ENCODE measurements around the gene LEFTY1. TPM values are rescaled to one million over a fixed set of nuclear protein-coding genes. Genes with fewer than 3 reads are reported as not detected.

Gene LEFTY1
- total RNA-seq, 1 experiment from 2014 or later: 0.64 TPM

DNA sequence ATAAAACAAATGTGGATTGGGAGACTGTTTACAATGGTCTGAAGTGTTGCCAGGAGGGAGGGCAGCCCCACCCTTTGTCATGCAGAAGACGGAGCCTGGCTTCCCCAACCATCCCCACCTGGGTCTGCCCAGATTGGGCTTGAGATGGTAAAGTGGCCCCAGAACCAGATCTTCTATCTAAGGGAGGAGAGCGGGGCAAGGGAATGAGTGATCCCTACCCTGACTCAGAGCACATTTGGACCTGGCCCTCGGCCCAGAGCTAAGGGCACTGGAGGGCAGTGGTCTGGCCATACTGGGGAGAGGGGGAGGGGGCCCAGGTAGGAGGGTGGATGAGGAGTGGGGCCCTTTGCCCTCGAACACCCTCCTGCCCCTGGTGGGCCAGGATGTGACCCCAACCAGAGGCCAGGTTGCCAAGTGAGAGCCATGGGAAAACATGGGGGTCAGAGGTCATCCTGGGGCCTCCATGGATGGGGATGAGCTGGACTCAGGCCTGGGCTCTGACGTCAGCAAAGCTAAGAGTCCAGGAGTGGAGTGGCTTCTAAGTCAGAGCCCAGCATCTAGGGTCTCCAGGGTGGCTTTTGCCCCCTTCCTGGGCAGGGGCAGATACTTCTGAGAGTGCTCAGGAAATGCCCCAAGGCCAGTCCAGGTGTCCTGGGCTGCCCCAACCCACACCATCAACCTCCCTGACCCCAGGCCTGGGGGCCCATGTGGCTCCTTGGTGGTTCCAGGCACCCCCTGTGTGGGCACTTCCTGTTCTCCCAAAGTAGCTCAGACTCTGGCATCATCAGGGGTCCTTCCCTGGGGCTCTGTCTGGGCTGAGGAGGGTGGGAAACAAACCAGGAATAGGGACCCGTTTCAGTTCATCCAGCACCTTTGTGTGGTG lies 1.6 kb upstream of the LEFTY1 start (continued):
- TF ChIP-seq YY1 (IDR thresholded peaks at IDR 0.05; ENCODE audit: extremely low read depth, insufficient replicate concordance, low read depth, low read length) (no peak), REST (IDR thresholded peaks at IDR 0.05; ENCODE audit: low read depth) (no peak), SRF (IDR thresholded peaks at IDR 0.05; ENCODE audit: low read depth) (no peak), ZFX (IDR thresholded peaks at IDR 0.05) (no peak), EGR1 (IDR thresholded peaks at IDR 0.05; ENCODE audit: low read depth) (no peak)

DNA sequence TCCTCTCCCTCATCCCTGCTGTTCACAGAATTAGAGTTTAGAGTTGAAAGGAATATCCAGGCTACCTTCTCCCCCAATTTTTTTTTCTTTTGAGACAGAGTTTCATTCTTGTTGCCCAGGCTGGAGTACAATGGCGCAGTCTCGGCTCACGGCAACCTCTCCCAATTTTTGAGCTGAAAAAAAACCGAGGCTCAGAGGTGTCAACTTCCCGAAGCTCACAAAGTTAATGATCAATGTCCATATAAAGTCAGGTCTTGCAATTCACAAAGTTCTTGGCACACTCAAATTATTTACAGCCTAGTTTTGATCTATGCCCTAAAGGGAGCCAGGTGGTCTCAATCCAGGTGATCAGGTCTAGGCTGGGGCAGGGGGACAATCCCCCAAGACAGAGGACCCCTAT lies 797 bp upstream of the LEFTY1 start:
- Histone ChIP-seq H3K9me3 (ENCODE audit: control insufficient read depth in 1 of 2, insufficient read depth in 1 of 2, low read depth in 1 of 2, low read length in 2 of 2) (no peaks in the 10 kb centered on the region), H3K9ac (ENCODE audit: low read length) (no peak overlapping the region), H2AFZ (ENCODE audit: low read depth, low read length, poor library complexity, severe bottlenecking) (no peak overlapping the region), H3K27me3 (ENCODE audit: insufficient read depth, low read length) (no peaks in the 10 kb centered on the region), H4K20me1 (ENCODE audit: insufficient read depth) (no peaks in the 10 kb centered on the region), H3K79me2 (ENCODE audit: insufficient read depth, low read length) (no peaks in the 10 kb centered on the region), H3K9me2 (ENCODE audit: insufficient read depth) (no peaks in the 10 kb centered on the region), H3K36me3 (ENCODE audit: control insufficient read depth in 1 of 2, insufficient read depth in 2 of 2, low read length in 2 of 2) (no peaks in the 10 kb centered on the region), H3K4me1 (ENCODE audit: control insufficient read depth in 1 of 2, insufficient read depth in 2 of 2, low read length in 2 of 2) (peaks cover 0 to 15% of the 10 kb centered on the region in 2 experiments; a peak in 2 of 4 replicates), H3K4me3 (replicated peaks in 1 of 2; ENCODE audit: low read depth in 1 of 2, low read length in 2 of 2) (no peak overlapping the region), H3K27ac (ENCODE audit: low read depth, low read length) (no peak overlapping the region), H3K4me2 (ENCODE audit: low read length) (no peak overlapping the region)
- ChIA-PET RAD21 (ENCODE audit: low non-redundant PET in 1 of 2, low total read pairs in 2 of 2, uncharacterized antibody in 2 of 2, unreplicated experiment in 2 of 2) (no interaction called here), POLR2A (interaction anchor here (1.4 kb wide), 1 partner anchor 11 kb away, joined by 3 read pairs; no protein-coding TSS in a partner anchor), CTCF (interaction anchor here (0.6 kb wide), 1 partner anchor 87 kb away, joined by 3 read pairs; no protein-coding TSS in a partner anchor)
- no peak for TF ChIP-seq FOSL1 (IDR thresholded peaks at IDR 0.05; ENCODE audit: low read depth)
- TF ChIP-seq, protein P1, sequence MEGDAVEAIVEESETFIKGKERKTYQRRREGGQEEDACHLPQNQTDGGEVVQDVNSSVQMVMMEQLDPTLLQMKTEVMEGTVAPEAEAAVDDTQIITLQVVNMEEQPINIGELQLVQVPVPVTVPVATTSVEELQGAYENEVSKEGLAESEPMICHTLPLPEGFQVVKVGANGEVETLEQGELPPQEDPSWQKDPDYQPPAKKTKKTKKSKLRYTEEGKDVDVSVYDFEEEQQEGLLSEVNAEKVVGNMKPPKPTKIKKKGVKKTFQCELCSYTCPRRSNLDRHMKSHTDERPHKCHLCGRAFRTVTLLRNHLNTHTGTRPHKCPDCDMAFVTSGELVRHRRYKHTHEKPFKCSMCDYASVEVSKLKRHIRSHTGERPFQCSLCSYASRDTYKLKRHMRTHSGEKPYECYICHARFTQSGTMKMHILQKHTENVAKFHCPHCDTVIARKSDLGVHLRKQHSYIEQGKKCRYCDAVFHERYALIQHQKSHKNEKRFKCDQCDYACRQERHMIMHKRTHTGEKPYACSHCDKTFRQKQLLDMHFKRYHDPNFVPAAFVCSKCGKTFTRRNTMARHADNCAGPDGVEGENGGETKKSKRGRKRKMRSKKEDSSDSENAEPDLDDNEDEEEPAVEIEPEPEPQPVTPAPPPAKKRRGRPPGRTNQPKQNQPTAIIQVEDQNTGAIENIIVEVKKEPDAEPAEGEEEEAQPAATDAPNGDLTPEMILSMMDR (IDR thresholded peaks at IDR 0.05 in 2 of 3, conservative IDR thresholded peaks at IDR 0.05 in 1 of 3; ENCODE audit: borderline replicate concordance in 1 of 3, insufficient read depth in 1 of 3, low read depth in 2 of 3, low read length in 2 of 3): no peak
- TF ChIP-seq SRF (IDR thresholded peaks at IDR 0.05; ENCODE audit: low read depth): no peak
- TF ChIP-seq EGR1 (IDR thresholded peaks at IDR 0.05; ENCODE audit: low read depth): no peak
- no peak for TF ChIP-seq YY1 (IDR thresholded peaks at IDR 0.05; ENCODE audit: extremely low read depth, insufficient replicate concordance, low read depth, low read length)
- TF ChIP-seq JUND (IDR thresholded peaks at IDR 0.05): no peak
- no peak for TF ChIP-seq CBX3 (IDR thresholded peaks at IDR 0.05; ENCODE audit: low read depth)
- TF ChIP-seq, protein P2, sequence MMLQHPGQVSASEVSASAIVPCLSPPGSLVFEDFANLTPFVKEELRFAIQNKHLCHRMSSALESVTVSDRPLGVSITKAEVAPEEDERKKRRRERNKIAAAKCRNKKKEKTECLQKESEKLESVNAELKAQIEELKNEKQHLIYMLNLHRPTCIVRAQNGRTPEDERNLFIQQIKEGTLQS (IDR thresholded peaks at IDR 0.05): no peak
- no peak for TF ChIP-seq POLR2A (IDR thresholded peaks at IDR 0.05; ENCODE audit: borderline replicate concordance, extremely low read depth, insufficient read depth, insufficient read length)
- TF ChIP-seq EZH2phosphoT487 (IDR thresholded peaks at IDR 0.05; ENCODE audit: borderline replicate concordance): no peak
- no peak for TF ChIP-seq EZH2 (IDR thresholded peaks at IDR 0.05)
- TF ChIP-seq POLR2AphosphoS5 (IDR thresholded peaks at IDR 0.05; ENCODE audit: low read depth, low read length): no peak
- no peak for TF ChIP-seq SP1 (IDR thresholded peaks at IDR 0.05; ENCODE audit: low read depth)
- TF ChIP-seq CEBPB (IDR thresholded peaks at IDR 0.05; ENCODE audit: low read depth): no peak
- no peak for TF ChIP-seq ZFX (IDR thresholded peaks at IDR 0.05)
- no peak for DNase-seq (ENCODE audit: low read depth, low spot score)
- no TSS peak for BruUV-seq (replicated peaks)
- no peak for ATAC-seq
- intact Hi-C loops (cut with micrococcal nuclease): loop anchor here (10.0 kb wide), 1 partner anchor 115 kb away; the partner anchor contains the start of gene SRP9

All from HCT116 (cell line).